Measurements from ENCODE around the gene SMPDL3B.
"Not testable (repeated sequence)": the region's sequence is repeated elsewhere in the genome, so short reads cannot be mapped to it uniquely, and the experiment has no call there.

The SMPDL3B gene

DNA sequence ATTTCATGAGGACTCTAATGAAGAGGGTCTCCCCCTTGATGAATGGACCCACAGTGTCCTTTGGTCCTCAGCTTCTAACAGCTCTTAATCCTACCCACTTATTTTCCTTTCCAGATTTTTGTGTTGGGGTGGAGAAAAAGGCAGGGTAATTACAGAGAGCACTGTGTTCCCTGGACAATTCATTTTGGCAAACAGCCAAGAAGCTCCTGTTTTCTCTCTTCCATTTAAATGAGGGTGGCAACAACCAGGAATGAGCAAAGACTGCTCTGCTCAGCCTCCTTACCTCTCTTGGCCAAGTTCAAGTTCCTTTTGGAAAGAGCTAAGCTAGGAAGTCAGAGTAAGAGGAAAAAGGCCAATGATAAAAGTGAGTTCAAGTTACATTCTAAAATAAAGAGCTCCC, 36.9 kb downstream of the SMPDL3B start:
- no peak for DNase-seq

DNA sequence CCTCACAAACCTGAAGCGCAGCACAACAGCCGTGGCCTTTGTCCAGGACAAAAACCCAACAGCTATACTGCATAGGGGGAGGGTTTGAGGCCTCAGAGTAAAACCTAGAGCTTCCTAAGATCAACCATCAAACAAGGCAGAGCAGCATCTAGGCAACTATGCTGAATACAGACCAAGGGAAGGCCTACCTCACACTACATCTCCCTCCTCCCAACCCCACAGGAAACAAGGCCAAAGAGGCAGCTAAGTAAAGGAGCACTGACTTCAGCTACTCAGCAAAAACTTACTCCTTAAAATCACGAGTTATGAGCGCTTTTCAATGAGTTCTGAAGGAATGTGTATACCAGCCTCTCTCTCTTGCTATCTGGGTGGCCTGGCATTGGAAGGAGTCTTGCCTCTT, 37.3 kb downstream of the SMPDL3B start:
- DNase-seq, result no peak

GRCh38 chr1:27973771-27974416, 39.1 kb downstream of the SMPDL3B start:
- no peak for DNase-seq

GRCh38 chr1:27974417-27974781, 39.6 kb downstream of the SMPDL3B start:
- no peak for DNase-seq

DNA sequence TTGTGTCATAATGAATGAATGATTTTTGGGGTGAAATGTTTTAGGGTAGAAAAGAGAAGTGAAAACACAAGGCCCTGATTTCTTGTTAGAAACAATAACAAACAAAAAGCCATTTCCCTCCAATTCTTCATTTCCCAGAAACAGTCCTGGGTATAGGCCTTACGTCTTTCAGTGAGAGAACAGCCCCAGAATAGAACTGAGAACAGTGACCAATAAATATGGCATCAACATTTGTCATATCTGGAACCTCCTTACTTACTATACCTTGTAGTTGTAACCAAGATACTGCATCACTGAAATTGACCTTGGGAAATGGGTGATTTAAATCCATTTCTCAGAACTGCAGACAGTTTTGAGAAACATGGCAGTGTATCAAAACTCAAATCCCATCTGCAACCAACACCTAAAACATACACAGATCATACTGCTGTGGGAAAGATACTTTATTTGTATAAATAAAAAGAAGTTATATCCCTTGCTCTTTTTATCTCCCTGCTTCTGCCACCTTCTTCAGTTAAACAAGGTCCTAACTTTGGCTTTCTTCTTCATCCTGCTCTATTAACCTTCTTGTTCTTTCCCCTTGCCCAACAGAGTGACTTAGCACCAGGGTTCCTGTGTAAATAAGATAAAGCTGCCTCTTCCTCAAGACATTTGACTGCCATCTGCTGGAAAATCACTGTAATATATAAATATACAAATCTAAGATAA, 44.5 kb downstream of the SMPDL3B start:
- no peak for DNase-seq

- DNase-seq, result no peak
Observed at GRCh38 chr1:27979859-27980201, 45.0 kb downstream of the SMPDL3B start.

DNA sequence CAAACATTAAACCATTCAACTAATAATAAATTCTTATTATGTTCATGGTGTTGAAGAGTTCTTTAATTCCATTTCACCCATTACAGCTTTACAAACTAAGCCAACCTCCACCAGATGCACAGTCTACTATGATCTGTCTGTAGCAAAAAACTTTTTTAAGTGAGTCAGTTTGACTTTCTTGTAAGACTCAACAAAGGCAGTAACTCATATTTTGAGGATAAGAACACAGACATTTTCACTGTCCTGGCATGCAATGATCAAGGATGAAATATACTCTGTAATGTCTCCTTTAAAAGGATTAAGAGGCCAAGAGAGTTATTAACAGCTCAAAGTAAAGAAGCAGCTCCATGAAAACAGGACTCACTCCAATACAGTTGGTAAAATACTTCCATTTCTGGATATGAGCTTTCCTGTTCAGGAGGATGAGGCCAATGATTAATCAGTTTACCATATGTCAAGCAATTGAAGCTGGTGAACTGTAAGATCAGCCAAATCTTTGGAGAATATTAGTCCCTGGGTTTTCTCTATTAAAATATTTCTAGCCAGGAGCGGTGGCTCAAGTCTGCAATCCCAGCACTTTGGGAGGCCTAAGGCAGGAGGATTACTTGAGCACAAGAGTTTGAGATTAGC, 45.5 kb downstream of the SMPDL3B start:
- DNase-seq, result no peak

- no peak for DNase-seq
Observed at GRCh38 chr1:27981145-27981544, 46.3 kb downstream of the SMPDL3B start.

DNA sequence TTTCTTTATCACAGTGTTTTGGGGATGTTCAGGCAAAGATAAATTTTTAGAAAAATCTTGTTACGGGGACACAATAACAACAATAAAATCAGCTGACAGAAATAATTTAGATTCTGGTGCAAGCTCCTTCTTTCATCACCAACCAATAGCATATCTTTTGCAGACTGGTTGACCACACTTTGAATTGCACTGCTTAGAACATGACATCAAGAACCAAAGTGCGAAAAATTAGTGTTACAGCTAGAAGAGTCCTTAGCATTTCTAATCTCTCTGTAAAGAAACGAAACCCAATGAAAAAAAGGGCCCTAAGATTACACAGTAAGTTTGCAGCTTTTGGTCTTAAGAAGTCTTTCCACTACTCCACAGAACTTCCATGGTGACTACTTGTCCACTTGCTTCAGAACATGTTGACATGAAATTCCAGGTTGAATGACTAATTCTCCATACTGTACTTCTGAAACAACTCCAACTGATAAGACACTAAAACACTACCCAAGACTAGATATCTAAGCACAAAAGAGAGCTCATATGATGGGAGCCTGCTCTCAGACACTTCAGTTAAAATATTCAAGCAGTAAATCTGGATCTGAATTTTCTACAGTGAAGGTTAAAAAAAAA, 56.2 kb downstream of the SMPDL3B start:
- DNase-seq, result no peak

- DNase-seq, result no peak
Observed at GRCh38 chr1:27992276-27992675, 57.5 kb downstream of the SMPDL3B start.

- DNase-seq, result no peak
Observed at GRCh38 chr1:27993241-27993640, 58.4 kb downstream of the SMPDL3B start.

- no peak for DNase-seq
Observed at GRCh38 chr1:27994060-27994459, 59.3 kb downstream of the SMPDL3B start.

DNA sequence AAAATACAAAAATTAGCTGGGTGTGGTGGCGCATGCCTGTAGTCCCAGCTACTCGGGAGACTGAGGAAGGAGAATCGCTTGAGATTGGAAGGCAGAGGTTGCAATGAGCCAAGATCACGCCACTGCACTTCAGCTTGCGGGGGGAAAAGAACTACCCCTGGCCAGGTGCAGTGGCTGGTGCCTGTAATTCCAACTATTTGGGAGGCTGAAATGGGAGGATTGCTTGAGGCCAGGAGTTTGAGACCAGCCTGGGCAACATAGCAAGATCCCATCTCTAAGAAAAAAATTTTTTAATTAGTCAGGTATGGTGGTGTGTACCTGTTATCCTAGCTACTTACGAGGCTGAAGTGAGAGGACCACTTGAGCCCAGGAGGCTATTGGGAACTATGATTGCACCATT, 59.7 kb downstream of the SMPDL3B start:
- DNase-seq, result not testable (repeated sequence)

GRCh38 chr1:27999055-27999454, 64.3 kb downstream of the SMPDL3B start:
- DNase-seq, result no peak

DNA sequence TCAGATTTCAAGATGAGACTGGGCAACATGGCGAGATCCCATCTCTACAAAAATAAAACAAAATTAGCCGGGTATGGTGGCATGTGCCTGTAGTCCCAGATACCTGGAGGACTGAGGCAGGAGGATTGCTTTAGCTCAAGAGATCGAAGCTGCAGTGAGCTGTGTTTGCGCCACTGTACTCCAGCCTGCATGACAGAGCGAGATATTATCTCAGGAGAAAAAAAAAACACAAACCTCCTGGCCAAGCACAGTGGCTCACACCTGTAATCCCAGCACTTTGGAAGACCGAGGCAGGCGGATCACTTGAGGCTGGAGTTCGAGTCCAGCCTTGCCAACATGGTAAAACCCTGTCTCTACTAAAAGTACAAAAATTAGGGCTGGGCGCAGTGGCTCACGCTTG, 67.8 kb downstream of the SMPDL3B start:
- DNase-seq, result no peak

DNA sequence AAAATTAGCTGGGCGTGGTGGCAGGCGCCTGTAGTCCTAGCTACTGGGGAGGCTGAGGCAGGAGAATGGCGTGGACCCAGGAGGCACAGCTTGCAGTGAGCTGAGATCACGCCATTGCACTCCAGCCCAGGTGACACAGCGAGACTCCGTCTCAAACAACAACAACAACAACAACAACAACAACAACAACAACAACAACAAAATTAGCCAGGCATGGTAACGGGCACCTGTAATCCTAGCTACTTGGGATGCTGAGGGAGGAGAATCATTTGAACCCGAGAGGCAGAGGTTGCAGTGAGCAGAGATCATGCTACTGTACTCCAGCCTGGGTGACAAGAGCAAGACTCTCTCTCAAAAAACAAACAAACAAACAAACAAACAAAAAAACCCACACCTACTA, 68.3 kb downstream of the SMPDL3B start:
- not testable (repeated sequence) for DNase-seq
